HFFc6 (cell line): ENCODE measurements around the gene NUP98. TPM values are rescaled to one million over a fixed set of nuclear protein-coding genes. Genes with fewer than 3 reads are reported as not detected.

Experiments
- DNase-seq: peaks from one replicate; pipeline ENCODE4 v3.0.0-alpha.2; 2018
- H3K27ac Mint-ChIP-seq: 2 replicates; pipeline ENCODE4 v1.8.0; 2020; ENCODE audit warnings: mild to moderate bottlenecking, mixed read lengths
- H3K27me3 Mint-ChIP-seq: 2 replicates; pipeline ENCODE4 v1.8.0; 2021; ENCODE audit warnings: mild to moderate bottlenecking, moderate library complexity, mixed read lengths; ENCODE audit not compliant: insufficient read depth
- H3K36me3 Mint-ChIP-seq: 2 replicates; pipeline ENCODE4 v1.8.0; 2021; ENCODE audit warnings: low read depth, mixed read lengths
- H3K4me1 Mint-ChIP-seq: 2 replicates; pipeline ENCODE4 v1.8.0; 2020; ENCODE audit warnings: low read depth, mixed read lengths
- H3K4me3 Mint-ChIP-seq: 2 replicates; pipeline ENCODE4 v1.8.0; 2020; ENCODE audit warnings: mild to moderate bottlenecking, moderate library complexity, mixed read lengths
- H3K9me3 Mint-ChIP-seq: 2 replicates; pipeline ENCODE4 v1.8.0; 2020; ENCODE audit warnings: mild to moderate bottlenecking, mixed read lengths
- CTCF ChIP-seq: fragments of 200-600 bp; sonication (generic); IDR thresholded peaks from 2 replicates; pipeline ENCODE4 v1.5.0; 2021; ENCODE audit warnings: antibody characterized with exemption, mild to moderate bottlenecking
- total RNA-seq, 6 experiments: library from RNA; stranded (reverse); fragmentation: NEBNext Ultra II Directional; extraction: Animal tissue kit (Norgen Biotek cat#: 25700); gene quantifications; 2 replicates in 1 of 6; 3 replicates in 5 of 6; pipeline ENCODE4 v1.2.3, GENCODE V29; 2021

NUP98 gene
- total RNA-seq, 6 experiments from 2014 or later: 81.4 to 96.7 (median 85.6) TPM

- DNase-seq: peak; percentile 55
- H3K27ac Mint-ChIP-seq: peak overlapping the region; percentile 75
- peaks cover 27% of the 10 kb centered on the region for H3K4me1 Mint-ChIP-seq
- H3K9me3 Mint-ChIP-seq: no peaks in the 10 kb centered on the region
- TF ChIP-seq CTCF: no peak
- peaks cover 2% of the 10 kb centered on the region; the same call in 1 of the 2 replicates for H3K27me3 Mint-ChIP-seq
- H3K4me3 Mint-ChIP-seq: no peak overlapping the region
- peaks cover 43% of the 10 kb centered on the region for H3K36me3 Mint-ChIP-seq
Observed at GRCh38 chr11:3674189-3674588, 123.2 kb downstream of the NUP98 start.

GRCh38 chr11:3671334-3672254 is 125.8 kb downstream of the NUP98 start, which contains the start of gene CHRNA10:
Gene CHRNA10, minus strand, starts transcription at chr11:3671384. Its CDS starts 72 bp downstream, at chr11:3671312.
- Mint-ChIP-seq H3K27ac (peak within 1 kb of the TSS; percentile 4), H3K4me3 (no peak within 1 kb of the TSS; the same call in 1 of the 2 replicates), H3K27me3 (peaks cover 2% of the 10 kb centered on the region; the same call in 1 of the 2 replicates), H3K36me3 (peaks cover 36% of the 10 kb centered on the region), H3K9me3 (no peaks in the 10 kb centered on the region), H3K4me1 (peaks cover 25% of the 10 kb centered on the region)
- TF ChIP-seq CTCF: no peak
- DNase-seq: no peak

GRCh38 chr11:3669742-3670183 is 127.6 kb downstream of the NUP98 start:
- H3K27me3 Mint-ChIP-seq: peaks cover 4% of the 10 kb centered on the region; the same call in 1 of the 2 replicates

GRCh38 chr11:3669128-3669527 is 128.2 kb downstream of the NUP98 start:
- peaks cover 4% of the 10 kb centered on the region; the same call in 1 of the 2 replicates for H3K27me3 Mint-ChIP-seq
- peaks cover 36% of the 10 kb centered on the region for H3K36me3 Mint-ChIP-seq
- no peaks in the 10 kb centered on the region for H3K9me3 Mint-ChIP-seq
- no peak for TF ChIP-seq CTCF
- DNase-seq: no peak
- H3K27ac Mint-ChIP-seq: no peak overlapping the region
- H3K4me1 Mint-ChIP-seq: peaks cover 3% of the 10 kb centered on the region
- H3K4me3 Mint-ChIP-seq: no peak overlapping the region

More at GRCh38 chr11:3669742-3670183, 127.6 kb downstream of the NUP98 start:
- Mint-ChIP-seq H3K4me3 (no peak overlapping the region), H3K4me1 (peaks cover 9% of the 10 kb centered on the region), H3K27ac (peak overlapping the region; percentile 3; the same call in 1 of the 2 replicates), H3K36me3 (peaks cover 36% of the 10 kb centered on the region), H3K9me3 (no peaks in the 10 kb centered on the region)
- no peak for TF ChIP-seq CTCF
- DNase-seq: no peak

GRCh38 chr11:3667149-3668035 is 130.0 kb downstream of the NUP98 start:
- Mint-ChIP-seq H3K4me3 (no peak overlapping the region), H3K36me3 (peaks cover 27% of the 10 kb centered on the region), H3K27me3 (peaks cover 4% of the 10 kb centered on the region), H3K9me3 (no peaks in the 10 kb centered on the region), H3K4me1 (no peaks in the 10 kb centered on the region), H3K27ac (no peak overlapping the region)
- no peak for DNase-seq
- no peak for TF ChIP-seq CTCF
